HepG2 (cell line): ENCODE measurements around the gene MYO16. TPM values are rescaled to one million over a fixed set of nuclear protein-coding genes. Genes with fewer than 3 reads are reported as not detected.

ENCODE experiments used
- ATAC-seq: fragments of 200-7000 bp; cut with Tn5 transposase; 3 replicates; pipeline ENCODE4 v1.9.1; 2020; ENCODE audit warnings: mild to moderate bottlenecking, moderate library complexity
- BruUV-seq: library from RNA; stranded (reverse); fragments of 400-500 nt; replicated peaks from 2 replicates; lab custom pipeline; 2021; lab: Mats Ljungman, UMichigan
- CTCF ChIA-PET: fragments of 300-600 bp; formaldehyde crosslinking; extraction: SDS; loops from one replicate; lab custom pipeline; 2021; ENCODE audit warnings: low total read pairs, inconsistent platforms, low intra/inter-chr PET ratio; lab: Yijun Ruan, JAX
- POLR2A ChIA-PET: fragments of 350-600 bp; sonication (Branson Sonifier 250); formaldehyde crosslinking; loops from one replicate; lab custom pipeline; 2020; ENCODE audit warnings: antibody characterized with exemption, inconsistent platforms; lab: Yijun Ruan, JAX
- DNase-seq: peaks from one replicate; pipeline ENCODE4 v3.0.0-alpha.2; 2015; ENCODE audit warnings: low spot score
- FAIRE-seq: peaks from 3 replicates; lab custom pipeline; 2011; peaks lifted over from hg19 to GRCh38; lab: Jason Lieb, UNC
- H2AFZ ChIP-seq: one replicate; pipeline ENCODE4 v1.6.1; 2011; ENCODE audit warnings: low read length, inconsistent platforms
- H3K27ac ChIP-seq: fragments of 300-600 bp; 3 replicates; pipeline ENCODE4 v1.8.0; 2011; ENCODE audit warnings: mixed run types, mild to moderate bottlenecking, mixed read lengths, low read length, inconsistent platforms; ENCODE audit not compliant: insufficient read depth; ENCODE audit errors: extremely low read length
- H3K27me3 ChIP-seq, 2 experiments: fragments of 200-600 bp in 1 of 2; 2 replicates in 1 of 2; 3 replicates in 1 of 2; pipeline versions ENCODE4 v1.6.0 to v1.8.0; 2011; ENCODE audit warnings: low read length in 2 of 2, mild to moderate bottlenecking in 2 of 2, moderate library complexity in 2 of 2, inconsistent platforms in 1 of 2; ENCODE audit not compliant: insufficient read depth in 2 of 2, control insufficient read depth in 1 of 2
- H3K36me3 ChIP-seq, 2 experiments: fragments of 200-600 bp in 1 of 2; replicated peaks in 1 of 2; 2 replicates in 1 of 2; 3 replicates in 1 of 2; pipeline versions ENCODE4 v1.5.1 to v1.8.0; 2011; ENCODE audit warnings: low read length in 2 of 2, inconsistent platforms in 1 of 2; ENCODE audit not compliant: insufficient read depth in 2 of 2, control insufficient read depth in 1 of 2
- H3K4me1 ChIP-seq: 2 replicates; pipeline ENCODE4 v1.5.1; 2012; ENCODE audit warnings: low read length, inconsistent platforms; ENCODE audit not compliant: insufficient read depth
- H3K4me2 ChIP-seq: 2 replicates; pipeline ENCODE4 v1.6.0; 2011; ENCODE audit warnings: low read depth, low read length, inconsistent platforms
- H3K4me3 ChIP-seq, 3 experiments: fragments of 200-600 bp in 1 of 3; sonication (generic), shearing (Covaris generic) in 1 of 3; replicated peaks in 1 of 3; 2 replicates each; pipeline ENCODE4 v1.5.1; 2011 to 2016; ENCODE audit warnings: low read length in 3 of 3, inconsistent platforms in 2 of 3, low read depth in 2 of 3, mild to moderate bottlenecking in 2 of 3, control low read depth in 1 of 3, mixed read lengths in 1 of 3; ENCODE audit not compliant: insufficient read depth in 1 of 3
- H3K79me2 ChIP-seq: one replicate; pipeline ENCODE4 v1.6.1; 2011; ENCODE audit warnings: low read length, inconsistent platforms; ENCODE audit not compliant: insufficient read depth
- H3K9ac ChIP-seq: 2 replicates; pipeline ENCODE4 v1.6.0; 2011; ENCODE audit warnings: mild to moderate bottlenecking, low read depth, low read length, inconsistent platforms; ENCODE audit not compliant: insufficient read depth
- H3K9me3 ChIP-seq: 2 replicates; pipeline ENCODE4 v1.5.1; 2012; ENCODE audit warnings: mild to moderate bottlenecking, low read length
- H4K20me1 ChIP-seq: 2 replicates; pipeline ENCODE4 v1.6.0; 2011; ENCODE audit warnings: inconsistent platforms, mild to moderate bottlenecking, low read length, moderate library complexity; ENCODE audit not compliant: insufficient read depth
- ATRX ChIP-seq: sonication (generic); formaldehyde crosslinking; IDR thresholded peaks from 2 replicates; pipeline ENCODE4 v1.4.0; 2020; ENCODE audit warnings: missing genetic modification reagents, borderline replicate concordance
- CREM ChIP-seq, 2 experiments: sonication (generic) in 1 of 2; formaldehyde crosslinking in 1 of 2; IDR thresholded peaks; 2 replicates each; pipeline versions ENCODE4 v1.4.0 to v1.6.1; 2016 to 2020; ENCODE audit warnings: antibody characterized with exemption in 1 of 2, mild to moderate bottlenecking in 1 of 2, missing genetic modification reagents in 1 of 2
- HNRNPUL1 ChIP-seq: fragments of 200-400 bp; formaldehyde crosslinking; IDR thresholded peaks from 2 replicates; pipeline ENCODE4 v1.6.1; 2017; ENCODE audit warnings: low read depth, mild to moderate bottlenecking, low read length, moderate library complexity
- JUND ChIP-seq: sonication (generic); formaldehyde crosslinking; IDR thresholded peaks from 2 replicates; pipeline ENCODE4 v1.8.0; 2022; ENCODE audit warnings: mild to moderate bottlenecking, missing genetic modification reagents
- MAFF ChIP-seq: IDR thresholded peaks from 2 replicates; pipeline ENCODE4 v1.6.1; 2011; ENCODE audit warnings: low read depth, low read length, improper control_type of control experiment
- MAFK ChIP-seq, 2 experiments: IDR thresholded peaks in 1 of 2; conservative IDR thresholded peaks in 1 of 2; 2 replicates each; pipeline ENCODE4 v1.6.1; 2011; ENCODE audit warnings: improper control_type of control experiment in 2 of 2, low read length in 2 of 2
- RFX3 ChIP-seq: IDR thresholded peaks from 2 replicates; pipeline ENCODE4 v1.6.1; 2016; ENCODE audit warnings: missing biosample characterization, missing genetic modification reagents
- SAP130 ChIP-seq: IDR thresholded peaks from 2 replicates; pipeline ENCODE4 v1.6.1; 2016; ENCODE audit warnings: low read depth
- ZFY ChIP-seq: sonication (generic); formaldehyde crosslinking; IDR thresholded peaks from 2 replicates; pipeline ENCODE4 v1.4.0; 2020; ENCODE audit warnings: missing genetic modification reagents
- ZNF780A ChIP-seq: sonication (generic); formaldehyde crosslinking; IDR thresholded peaks from 2 replicates; pipeline ENCODE4 v1.8.0; 2022; ENCODE audit warnings: mild to moderate bottlenecking, missing genetic modification reagents, moderate library complexity
- WGBS: methylation state at CpG from one replicate; pipeline ENCODE4 v1.1.6; 2017; ENCODE audit warnings: low lambda C conversion rate; 5-methylcytosine and 5-hydroxymethylcytosine counted together
- in situ Hi-C: cut with HindIII; loops from 2 replicates; pipeline ENCODE4 v1.10.0; 2017; ENCODE audit warnings: low pct_unique_long_range_greater_than_20kb; ENCODE audit not compliant: extremely low pct_ligation_motif_present
- intact Hi-C: fragments of 100-400 bp; cut with micrococcal nuclease; formaldehyde crosslinking; loops from one replicate; pipeline ENCODE4 v1.10.0; 2022; ENCODE audit not compliant: unreplicated experiment
- polyA plus RNA-seq, 8 experiments: library from polyadenylated mRNA; depleted of rRNA in 3 of 8; stranded (reverse) in 7 of 8; unstranded in 1 of 8; fragments of >200 nt; fragmentation: Illumina TruSeq in 4 of 8; extraction: Trizol in 4 of 8; gene quantifications; 2 replicates each; pipeline versions ENCODE4 v1.2.1 to v1.2.3, GENCODE V29; 2011 to 2016; ENCODE audit warnings: low read depth in 4 of 8, missing spikeins in 1 of 8, mixed read lengths in 1 of 8; ENCODE audit not compliant: insufficient read depth in 1 of 8
- total RNA-seq, 5 experiments: library from RNA; depleted of rRNA; stranded (reverse); fragments of >200 nt; fragmentation: Illumina TruSeq; extraction: Trizol; gene quantifications; 2 replicates each; pipeline ENCODE4 v1.2.3, GENCODE V29; 2016; ENCODE audit warnings: low read depth in 1 of 5
- TF ChIP-seq, protein P1 (sequence below): sonication (generic); formaldehyde crosslinking; IDR thresholded peaks from 2 replicates; pipeline ENCODE4 v1.8.1; 2022; ENCODE audit warnings: mild to moderate bottlenecking, missing genetic modification reagents

MYO16 gene
- total and polyA plus RNA-seq, 2 of the 13 experiments (the other 11 are each of a cell fraction or from before 2014, with no cell fraction given) = not detected

GRCh38 chr13:108755083-108755482, 125.7 kb downstream of the MYO16 start:
- no peak overlapping the region for H3K4me2 ChIP-seq
- H3K4me3 ChIP-seq = no peak overlapping the region
- no peaks in the 10 kb centered on the region for H4K20me1 ChIP-seq
- ChIA-PET CTCF (no interaction called here), POLR2A (no interaction called here)
- in situ Hi-C loops (no loop called here), intact Hi-C loops (no loop called here)
- FAIRE-seq (no peak), ATAC-seq (no peak), DNase-seq (no peak)
- no peaks in the 10 kb centered on the region for H3K79me2 ChIP-seq
- no TSS peak for BruUV-seq
- H3K4me1 ChIP-seq = no peaks in the 10 kb centered on the region
- no peaks in the 10 kb centered on the region for H3K9me3 ChIP-seq
- no peak overlapping the region for H3K27ac ChIP-seq
- H3K9ac ChIP-seq = no peak overlapping the region
- no peaks in the 10 kb centered on the region for H3K36me3 ChIP-seq
- TF ChIP-seq MAFK (conservative IDR thresholded peaks at IDR 0.05 in 1 of 2, IDR thresholded peaks at IDR 0.05 in 1 of 2; ENCODE audit: low read length in 2 of 2) (peak; percentile 34 to 40; a peak in 3 of 4 replicates), MAFF (peak; percentile 34), SAP130 (CRISPR knock-in tag) (no peak), CREM (IDR thresholded peaks at IDR 0.05) (no peak), CREM (CRISPR knock-in tag; IDR thresholded peaks at IDR 0.05) (no peak), ZFY (CRISPR knock-in tag) (no peak)
- no peaks in the 10 kb centered on the region for H3K27me3 ChIP-seq
- no peak overlapping the region for H2AFZ ChIP-seq

GRCh38 chr13:108760129-108760528, 130.7 kb downstream of the MYO16 start:
- Histone ChIP-seq H3K4me2 (no peak overlapping the region), H3K27me3 (no peaks in the 10 kb centered on the region), H2AFZ (no peak overlapping the region), H3K9me3 (no peaks in the 10 kb centered on the region), H3K79me2 (no peaks in the 10 kb centered on the region), H3K9ac (no peak overlapping the region), H3K4me1 (no peaks in the 10 kb centered on the region), H3K27ac (no peak overlapping the region), H3K4me3 (no peak overlapping the region), H4K20me1 (no peaks in the 10 kb centered on the region), H3K36me3 (no peaks in the 10 kb centered on the region)
- no TSS peak for BruUV-seq
- TF ChIP-seq ZNF780A = no peak
- no peak for TF ChIP-seq JUND
- no peak for TF ChIP-seq HNRNPUL1
- TF ChIP-seq, protein P1, sequence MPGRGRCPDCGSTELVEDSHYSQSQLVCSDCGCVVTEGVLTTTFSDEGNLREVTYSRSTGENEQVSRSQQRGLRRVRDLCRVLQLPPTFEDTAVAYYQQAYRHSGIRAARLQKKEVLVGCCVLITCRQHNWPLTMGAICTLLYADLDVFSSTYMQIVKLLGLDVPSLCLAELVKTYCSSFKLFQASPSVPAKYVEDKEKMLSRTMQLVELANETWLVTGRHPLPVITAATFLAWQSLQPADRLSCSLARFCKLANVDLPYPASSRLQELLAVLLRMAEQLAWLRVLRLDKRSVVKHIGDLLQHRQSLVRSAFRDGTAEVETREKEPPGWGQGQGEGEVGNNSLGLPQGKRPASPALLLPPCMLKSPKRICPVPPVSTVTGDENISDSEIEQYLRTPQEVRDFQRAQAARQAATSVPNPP (CRISPR knock-in tag) = no peak
- no peak for TF ChIP-seq ATRX (CRISPR knock-in tag)
- TF ChIP-seq RFX3 (CRISPR knock-in tag) = no peak
- POLR2A ChIA-PET = no interaction called here
- FAIRE-seq (no peak), DNase-seq (no peak), ATAC-seq (no peak)
- WGBS = 0% methylated on average over 1 of the region's 1 CpG
- in situ Hi-C loops (no loop called here), intact Hi-C loops (no loop called here)
- CTCF ChIA-PET = no interaction called here
